Measurements from ENCODE around the gene FBL.

The FBL gene

GRCh38 chr19:39810424-39810823, 35.8 kb downstream of the FBL start:
- no peak for TF ChIP-seq SIN3A (IDR thresholded peaks at IDR 0.05; ENCODE audit: borderline replicate concordance, insufficient read depth, low read length)
- no peak for TF ChIP-seq POLR2AphosphoS5 (IDR thresholded peaks at IDR 0.05; ENCODE audit: low read depth, low read length)
- no peak for TF ChIP-seq REST (IDR thresholded peaks at IDR 0.05; ENCODE audit: insufficient read depth in 1 of 2, low read depth in 2 of 2, low read length in 2 of 2)
- no peak for TF ChIP-seq FOXP2 (optimal IDR thresholded peaks at IDR 0.05; ENCODE audit: borderline replicate concordance, extremely low read depth, extremely low read length, insufficient read depth)
- no peak for TF ChIP-seq TAF1 (IDR thresholded peaks at IDR 0.05; ENCODE audit: borderline replicate concordance, insufficient read depth, low read length)

GRCh38 chr19:39809368-39809767, 36.8 kb downstream of the FBL start:
- TF ChIP-seq POLR2AphosphoS5 (IDR thresholded peaks at IDR 0.05; ENCODE audit: low read depth, low read length) = no peak
- no peak for TF ChIP-seq REST (IDR thresholded peaks at IDR 0.05; ENCODE audit: insufficient read depth in 1 of 2, low read depth in 2 of 2, low read length in 2 of 2)
- no peak for TF ChIP-seq FOXP2 (optimal IDR thresholded peaks at IDR 0.05; ENCODE audit: borderline replicate concordance, extremely low read depth, extremely low read length, insufficient read depth)
- TF ChIP-seq SIN3A (IDR thresholded peaks at IDR 0.05; ENCODE audit: borderline replicate concordance, insufficient read depth, low read length) = no peak
- TF ChIP-seq TAF1 (IDR thresholded peaks at IDR 0.05; ENCODE audit: borderline replicate concordance, insufficient read depth, low read length) = no peak

GRCh38 chr19:39807846-39808364, 38.3 kb downstream of the FBL start:
- TF ChIP-seq TAF1 (IDR thresholded peaks at IDR 0.05; ENCODE audit: borderline replicate concordance, insufficient read depth, low read length) = no peak
- no peak for TF ChIP-seq REST (IDR thresholded peaks at IDR 0.05; ENCODE audit: insufficient read depth in 1 of 2, low read depth in 2 of 2, low read length in 2 of 2)
- TF ChIP-seq POLR2AphosphoS5 (IDR thresholded peaks at IDR 0.05; ENCODE audit: low read depth, low read length) = no peak
- no peak for TF ChIP-seq SIN3A (IDR thresholded peaks at IDR 0.05; ENCODE audit: borderline replicate concordance, insufficient read depth, low read length)
- TF ChIP-seq FOXP2 (optimal IDR thresholded peaks at IDR 0.05; ENCODE audit: borderline replicate concordance, extremely low read depth, extremely low read length, insufficient read depth) = no peak

GRCh38 chr19:39805104-39805503, 41.1 kb downstream of the FBL start:
- TF ChIP-seq REST (IDR thresholded peaks at IDR 0.05; ENCODE audit: insufficient read depth in 1 of 2, low read depth in 2 of 2, low read length in 2 of 2) (no peak), TAF1 (IDR thresholded peaks at IDR 0.05; ENCODE audit: borderline replicate concordance, insufficient read depth, low read length) (no peak), POLR2AphosphoS5 (IDR thresholded peaks at IDR 0.05; ENCODE audit: low read depth, low read length) (no peak), SIN3A (IDR thresholded peaks at IDR 0.05; ENCODE audit: borderline replicate concordance, insufficient read depth, low read length) (no peak)

- TF ChIP-seq POLR2AphosphoS5 (IDR thresholded peaks at IDR 0.05; ENCODE audit: low read depth, low read length) (no peak), SIN3A (IDR thresholded peaks at IDR 0.05; ENCODE audit: borderline replicate concordance, insufficient read depth, low read length) (no peak), REST (IDR thresholded peaks at IDR 0.05; ENCODE audit: insufficient read depth in 1 of 2, low read depth in 2 of 2, low read length in 2 of 2) (no peak), TAF1 (IDR thresholded peaks at IDR 0.05; ENCODE audit: borderline replicate concordance, insufficient read depth, low read length) (no peak), FOXP2 (optimal IDR thresholded peaks at IDR 0.05; ENCODE audit: borderline replicate concordance, extremely low read depth, extremely low read length, insufficient read depth) (no peak)
These were observed 43.2 kb downstream of the FBL start for GRCh38 chr19:39802958-39803357.
